PFSK-1 (cell line): ENCODE results near the gene CEP97.

Experiments used
- FOXP2 ChIP-seq: optimal IDR thresholded peaks from 2 replicates; pipeline ENCODE3; 2011; ENCODE audit warnings: borderline replicate concordance, control low read depth, inconsistent platforms; ENCODE audit not compliant: insufficient read depth; ENCODE audit errors: extremely low read length, extremely low read depth
- POLR2AphosphoS5 ChIP-seq: IDR thresholded peaks from 2 replicates; pipeline ENCODE4 v1.6.1; 2012; ENCODE audit warnings: low read depth, mild to moderate bottlenecking, control low read depth, low read length, moderate library complexity
- SIN3A ChIP-seq: IDR thresholded peaks from 2 replicates; pipeline ENCODE4 v1.6.1; 2012; ENCODE audit warnings: mild to moderate bottlenecking, low read length, moderate library complexity, borderline replicate concordance; ENCODE audit not compliant: insufficient read depth
- TAF1 ChIP-seq: IDR thresholded peaks from 2 replicates; pipeline ENCODE4 v1.6.1; 2012; ENCODE audit warnings: low read length, control low read depth, borderline replicate concordance; ENCODE audit not compliant: insufficient read depth
- TF ChIP-seq, protein P1 (sequence below), 2 experiments: IDR thresholded peaks; 2 replicates each; pipeline versions ENCODE4 v1.6.1 to v1.8.0; 2011 to 2012; ENCODE audit warnings: low read depth in 2 of 2, low read length in 2 of 2, control low read depth in 1 of 2, inconsistent platforms in 1 of 2, mild to moderate bottlenecking in 1 of 2, moderate library complexity in 1 of 2; ENCODE audit not compliant: insufficient read depth in 1 of 2

The CEP97 gene

DNA sequence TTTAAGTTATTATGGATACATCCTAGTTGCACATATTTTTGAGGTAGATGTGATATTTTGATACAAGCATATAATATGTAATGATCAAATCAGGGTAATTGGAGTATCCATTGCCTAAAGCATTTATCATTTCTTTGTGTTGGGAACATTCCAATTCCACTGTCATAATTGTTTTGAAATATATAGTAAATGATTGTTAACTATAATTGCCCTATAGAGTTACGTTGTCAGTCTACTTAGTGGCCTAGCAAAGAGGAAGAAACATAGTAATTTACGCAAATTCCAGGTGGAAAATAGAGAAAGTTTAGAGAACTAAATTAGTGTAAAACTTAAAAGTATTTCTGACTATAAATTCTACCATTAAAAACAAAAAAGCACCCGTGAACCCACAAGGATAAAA, 79.5 kb downstream of the CEP97 start:
- TF ChIP-seq, protein P1, sequence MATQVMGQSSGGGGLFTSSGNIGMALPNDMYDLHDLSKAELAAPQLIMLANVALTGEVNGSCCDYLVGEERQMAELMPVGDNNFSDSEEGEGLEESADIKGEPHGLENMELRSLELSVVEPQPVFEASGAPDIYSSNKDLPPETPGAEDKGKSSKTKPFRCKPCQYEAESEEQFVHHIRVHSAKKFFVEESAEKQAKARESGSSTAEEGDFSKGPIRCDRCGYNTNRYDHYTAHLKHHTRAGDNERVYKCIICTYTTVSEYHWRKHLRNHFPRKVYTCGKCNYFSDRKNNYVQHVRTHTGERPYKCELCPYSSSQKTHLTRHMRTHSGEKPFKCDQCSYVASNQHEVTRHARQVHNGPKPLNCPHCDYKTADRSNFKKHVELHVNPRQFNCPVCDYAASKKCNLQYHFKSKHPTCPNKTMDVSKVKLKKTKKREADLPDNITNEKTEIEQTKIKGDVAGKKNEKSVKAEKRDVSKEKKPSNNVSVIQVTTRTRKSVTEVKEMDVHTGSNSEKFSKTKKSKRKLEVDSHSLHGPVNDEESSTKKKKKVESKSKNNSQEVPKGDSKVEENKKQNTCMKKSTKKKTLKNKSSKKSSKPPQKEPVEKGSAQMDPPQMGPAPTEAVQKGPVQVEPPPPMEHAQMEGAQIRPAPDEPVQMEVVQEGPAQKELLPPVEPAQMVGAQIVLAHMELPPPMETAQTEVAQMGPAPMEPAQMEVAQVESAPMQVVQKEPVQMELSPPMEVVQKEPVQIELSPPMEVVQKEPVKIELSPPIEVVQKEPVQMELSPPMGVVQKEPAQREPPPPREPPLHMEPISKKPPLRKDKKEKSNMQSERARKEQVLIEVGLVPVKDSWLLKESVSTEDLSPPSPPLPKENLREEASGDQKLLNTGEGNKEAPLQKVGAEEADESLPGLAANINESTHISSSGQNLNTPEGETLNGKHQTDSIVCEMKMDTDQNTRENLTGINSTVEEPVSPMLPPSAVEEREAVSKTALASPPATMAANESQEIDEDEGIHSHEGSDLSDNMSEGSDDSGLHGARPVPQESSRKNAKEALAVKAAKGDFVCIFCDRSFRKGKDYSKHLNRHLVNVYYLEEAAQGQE (IDR thresholded peaks at IDR 0.05; ENCODE audit: insufficient read depth in 1 of 2, low read depth in 2 of 2, low read length in 2 of 2), result no peak
- TF ChIP-seq SIN3A, result no peak
- TF ChIP-seq FOXP2, result no peak

DNA sequence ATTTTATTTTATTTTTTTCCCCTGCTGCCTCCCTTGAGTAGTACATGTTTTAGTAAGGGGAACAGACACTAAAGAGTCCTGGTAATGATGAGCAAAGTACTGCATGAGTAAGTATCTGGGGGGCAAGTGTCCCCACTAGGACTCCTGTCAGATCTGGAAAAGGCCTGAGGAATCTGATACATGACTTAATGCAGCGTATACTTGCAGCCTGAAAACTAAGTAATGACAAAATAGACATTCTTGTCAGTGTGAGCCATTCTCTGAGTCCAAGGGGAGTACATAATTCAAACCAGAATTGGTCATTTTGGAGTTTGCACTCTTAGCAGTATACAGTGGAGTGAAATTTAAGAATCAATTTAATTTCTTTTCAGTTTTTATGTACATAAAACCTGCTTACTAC, 82.1 kb downstream of the CEP97 start:
- TF ChIP-seq, protein P1 (IDR thresholded peaks at IDR 0.05; ENCODE audit: insufficient read depth in 1 of 2, low read depth in 2 of 2, low read length in 2 of 2), result no peak
- no peak for TF ChIP-seq TAF1

DNA sequence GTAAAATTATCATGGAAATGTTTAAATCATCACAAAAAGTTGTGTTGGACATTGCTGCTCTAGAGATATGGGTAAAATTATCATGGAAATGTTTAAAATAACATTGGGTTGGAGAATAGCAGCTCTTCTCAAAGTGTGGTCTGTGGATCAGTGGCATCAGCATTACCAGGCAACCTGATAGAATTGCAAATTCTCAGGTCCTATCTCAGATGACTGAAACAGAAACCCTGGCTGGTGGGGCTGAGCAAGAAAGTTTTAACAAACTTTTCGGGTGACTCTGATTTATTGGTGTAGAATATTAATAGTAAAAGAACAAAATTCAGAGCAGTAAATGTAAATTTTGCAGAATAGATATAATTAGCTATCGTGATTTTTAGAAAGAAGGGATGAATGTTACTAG, 83.5 kb downstream of the CEP97 start:
- TF ChIP-seq POLR2AphosphoS5 (no peak), SIN3A (no peak), FOXP2 (no peak), TAF1 (no peak)
- TF ChIP-seq, protein P1 (IDR thresholded peaks at IDR 0.05; ENCODE audit: insufficient read depth in 1 of 2, low read depth in 2 of 2, low read length in 2 of 2), result no peak

DNA sequence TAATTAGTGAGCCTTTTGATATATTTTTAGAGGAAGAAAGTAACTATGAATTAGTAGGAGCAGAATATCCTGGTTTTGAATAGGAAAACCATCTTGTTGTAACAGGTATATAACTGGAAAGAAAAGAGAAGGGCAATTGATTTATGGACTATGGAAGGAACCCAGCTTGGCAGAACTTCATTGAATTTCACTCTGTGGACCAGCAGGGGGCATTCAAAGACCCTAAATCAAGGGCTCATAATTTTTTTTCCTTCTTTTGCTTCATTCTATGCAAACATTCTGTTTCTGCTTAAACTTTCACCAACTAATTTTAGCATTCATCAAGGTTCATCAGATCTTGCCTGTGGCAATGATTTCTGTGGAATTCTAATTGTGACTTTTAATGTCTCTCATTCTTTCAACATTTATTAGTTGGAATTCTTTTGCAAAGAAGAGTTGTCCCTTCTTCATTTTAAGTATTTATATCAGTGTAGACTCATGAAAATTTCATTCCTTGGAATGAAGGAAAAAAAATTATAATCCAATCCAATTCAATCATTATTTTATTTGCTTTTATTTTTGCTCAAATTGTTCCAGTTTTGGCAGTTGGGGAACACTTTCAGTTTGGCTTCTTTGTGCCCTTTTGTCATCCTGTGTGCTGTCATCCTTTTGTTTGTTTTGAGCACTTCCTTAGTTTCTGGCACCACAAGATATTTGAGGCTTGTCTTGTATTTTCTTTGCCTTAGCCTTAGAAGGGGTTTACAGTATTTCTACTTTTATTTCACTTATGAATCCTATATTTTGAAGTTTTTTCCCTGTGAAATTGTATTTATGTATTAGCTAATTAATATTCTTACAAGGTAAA, 85.0 kb downstream of the CEP97 start:
- TF ChIP-seq TAF1 (no peak), POLR2AphosphoS5 (no peak), FOXP2 (no peak), SIN3A (no peak)
- TF ChIP-seq, protein P1 (IDR thresholded peaks at IDR 0.05; ENCODE audit: insufficient read depth in 1 of 2, low read depth in 2 of 2, low read length in 2 of 2), result no peak

DNA sequence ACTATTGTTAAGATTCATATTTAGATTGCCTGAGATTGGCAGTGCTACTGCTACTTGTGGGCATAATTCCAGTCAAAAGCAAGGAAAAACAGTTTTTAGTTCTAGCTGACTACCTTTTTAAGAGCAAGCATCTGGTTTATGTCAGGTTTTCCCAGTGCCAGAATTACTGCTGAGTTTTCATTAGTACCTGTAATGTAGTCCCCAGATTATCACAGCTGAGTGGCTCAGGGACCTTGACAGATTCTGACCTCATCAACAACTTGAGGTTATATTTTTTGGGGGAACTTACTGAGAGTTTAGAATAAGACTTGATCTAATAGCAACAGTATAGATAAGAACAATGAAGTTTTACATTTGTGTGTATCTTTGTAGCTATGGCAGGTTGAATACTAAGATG, 85.6 kb downstream of the CEP97 start:
- TF ChIP-seq SIN3A, result no peak
- no peak for TF ChIP-seq POLR2AphosphoS5
- TF ChIP-seq TAF1, result no peak
- TF ChIP-seq FOXP2, result no peak
- TF ChIP-seq, protein P1 (IDR thresholded peaks at IDR 0.05; ENCODE audit: insufficient read depth in 1 of 2, low read depth in 2 of 2, low read length in 2 of 2), result no peak
